GM19193 (cell line): Measurements from ENCODE around the gene POLR2M.

ENCODE experiments used
- POLR2A ChIP-seq: IDR thresholded peaks from 4 replicates; pipeline ENCODE4 v1.6.1; 2011; ENCODE audit not compliant: insufficient read depth, insufficient read length; ENCODE audit errors: extremely low read depth

The POLR2M gene

GRCh38 chr15:57747206-57747896, 40.8 kb downstream of the POLR2M start:
- TF ChIP-seq POLR2A = no peak

- no peak for TF ChIP-seq POLR2A
Observed at GRCh38 chr15:57751177-57751800, 44.8 kb downstream of the POLR2M start.

GRCh38 chr15:57752436-57752835, 45.9 kb downstream of the POLR2M start:
- TF ChIP-seq POLR2A = no peak

- TF ChIP-seq POLR2A = no peak
Observed at GRCh38 chr15:57752840-57753239, 46.3 kb downstream of the POLR2M start.

GRCh38 chr15:57756466-57756865, 50.0 kb downstream of the POLR2M start:
- TF ChIP-seq POLR2A = no peak

- TF ChIP-seq POLR2A = no peak
Observed at GRCh38 chr15:57758560-57758959, 52.0 kb downstream of the POLR2M start.

- no peak for TF ChIP-seq POLR2A
Observed at GRCh38 chr15:57761562-57761961, 55.0 kb downstream of the POLR2M start.

GRCh38 chr15:57762302-57762701, 55.8 kb downstream of the POLR2M start:
- no peak for TF ChIP-seq POLR2A

GRCh38 chr15:57763176-57763964, 56.9 kb downstream of the POLR2M start:
- TF ChIP-seq POLR2A = no peak
